ENCODE data around the gene WDFY3. TPM values are rescaled to one million over a fixed set of nuclear protein-coding genes. Genes with fewer than 3 reads are reported as not detected.

The WDFY3 gene
- total and polyA plus RNA-seq, 8 donors: 3.2 to 163 (median 28.4) TPM

- 86 to 92% (median 89%) methylated on average over 4 of the region's 4 CpGs for WGBS, 5 donors
- peaks cover 0 to 2% (median 0%) of the 10 kb centered on the region in 4 donors for H3K4me1 ChIP-seq
- intact Hi-C loops (cut with DNase I; ENCODE audit: low total_unique reads): no loop called here
- no peak overlapping the region for H3K27ac ChIP-seq
- no peaks in the 10 kb centered on the region for H3K27me3 ChIP-seq
- no peak for DNase-seq
- no peaks in the 10 kb centered on the region for H3K36me3 ChIP-seq
- H3K9me3 ChIP-seq: no peaks in the 10 kb centered on the region
- H3K4me3 ChIP-seq: no peak overlapping the region
- TF ChIP-seq POLR2AphosphoS5 (IDR thresholded peaks at IDR 0.05): no peak
- TF ChIP-seq POLR2A (IDR thresholded peaks at IDR 0.05): no peak
- TF ChIP-seq EP300 (IDR thresholded peaks at IDR 0.05): no peak
- no peak for TF ChIP-seq CTCF (IDR thresholded peaks at IDR 0.05)
These were observed 90.7 kb downstream of the WDFY3 start for GRCh38 chr4:84875636-84876371.

GRCh38 chr4:84874619-84875018 is 91.9 kb downstream of the WDFY3 start:
- TF ChIP-seq POLR2AphosphoS5 (IDR thresholded peaks at IDR 0.05) (no peak), POLR2A (IDR thresholded peaks at IDR 0.05) (no peak), EP300 (IDR thresholded peaks at IDR 0.05) (no peak), CTCF (IDR thresholded peaks at IDR 0.05) (no peak)
- Histone ChIP-seq H3K4me3 (no peak overlapping the region), H3K36me3 (no peaks in the 10 kb centered on the region), H3K27me3 (no peaks in the 10 kb centered on the region), H3K4me1 (peaks cover 0 to 8% (median 0%) of the 10 kb centered on the region in 4 donors), H3K27ac (no peak overlapping the region), H3K9me3 (no peaks in the 10 kb centered on the region)
- no peak for DNase-seq
- intact Hi-C loops (cut with DNase I; ENCODE audit: low total_unique reads): no loop called here
- 89 to 98% (median 92%) methylated on average over 3 of the region's 3 CpGs for WGBS, 5 donors

GRCh38 chr4:84870398-84871163 is 95.9 kb downstream of the WDFY3 start:
- H3K36me3 ChIP-seq: no peaks in the 10 kb centered on the region
- WGBS, 5 donors: 80 to 94% (median 89%) methylated on average over 2 of the region's 2 CpGs
- DNase-seq: no peak
- intact Hi-C loops (cut with DNase I; ENCODE audit: low total_unique reads): no loop called here
- peaks cover 0 to 31% (median 7%) of the 10 kb centered on the region in 4 donors for H3K4me1 ChIP-seq
- no peaks in the 10 kb centered on the region for H3K27me3 ChIP-seq
- TF ChIP-seq POLR2A (IDR thresholded peaks at IDR 0.05) (no peak), EP300 (IDR thresholded peaks at IDR 0.05) (no peak), POLR2AphosphoS5 (IDR thresholded peaks at IDR 0.05) (no peak), CTCF (IDR thresholded peaks at IDR 0.05) (no peak)
- H3K27ac ChIP-seq: no peak overlapping the region
- H3K4me3 ChIP-seq: no peak overlapping the region
- no peaks in the 10 kb centered on the region for H3K9me3 ChIP-seq

- Histone ChIP-seq H3K27me3 (no peaks in the 10 kb centered on the region), H3K9me3 (no peaks in the 10 kb centered on the region), H3K36me3 (no peaks in the 10 kb centered on the region), H3K4me1 (peaks cover 0 to 31% (median 7%) of the 10 kb centered on the region in 4 donors), H3K27ac (no peak overlapping the region), H3K4me3 (no peak overlapping the region)
- TF ChIP-seq POLR2A (IDR thresholded peaks at IDR 0.05) (no peak), CTCF (IDR thresholded peaks at IDR 0.05) (no peak), EP300 (IDR thresholded peaks at IDR 0.05) (no peak), POLR2AphosphoS5 (IDR thresholded peaks at IDR 0.05) (no peak)
- no peak for DNase-seq
- 42 to 62% (median 50%) methylated on average over 2 of the region's 2 CpGs for WGBS, 5 donors
- intact Hi-C loops (cut with DNase I; ENCODE audit: low total_unique reads): no loop called here
These were observed 100.2 kb downstream of the WDFY3 start for GRCh38 chr4:84866295-84866694.

All from stomach (tissue), 9 donors.